NT2/D1 (cell line): Measurements from ENCODE around the gene UGT1A9.
A peak's percentile ranks its signal among the peaks of the same experiment; 100 is the strongest.
"Not testable (repeated sequence)": the region's sequence is repeated elsewhere in the genome, so short reads cannot be mapped to it uniquely, and the experiment has no call there.

Experiments
- DNase-seq: peaks from one replicate; pipeline ENCODE4 v3.0.0-alpha.2; 2011; ENCODE audit warnings: low read depth, low spot score
- H3K27me3 ChIP-seq: 2 replicates; pipeline ENCODE4 v1.6.0; 2011; ENCODE audit warnings: mild to moderate bottlenecking; ENCODE audit not compliant: insufficient read length, insufficient read depth
- H3K36me3 ChIP-seq: 2 replicates; pipeline ENCODE4 v1.6.1; 2011; ENCODE audit warnings: mild to moderate bottlenecking, low read length, mixed read lengths; ENCODE audit not compliant: insufficient read depth, insufficient read length
- H3K4me1 ChIP-seq: 2 replicates; pipeline ENCODE4 v1.5.1; 2011; ENCODE audit not compliant: insufficient read depth, insufficient read length
- H3K4me3 ChIP-seq: 2 replicates; pipeline ENCODE4 v1.5.1; 2011; ENCODE audit warnings: low read depth; ENCODE audit not compliant: insufficient read length
- H3K9ac ChIP-seq: 2 replicates; pipeline ENCODE4 v1.6.0; 2011; ENCODE audit warnings: low read depth; ENCODE audit not compliant: insufficient read length
- H3K9me3 ChIP-seq: 2 replicates; pipeline ENCODE4 v1.5.1; 2011; ENCODE audit warnings: mild to moderate bottlenecking, low read length; ENCODE audit not compliant: insufficient read depth
- SUZ12 ChIP-seq: IDR thresholded peaks from 2 replicates; pipeline ENCODE4 v1.6.1; 2011; ENCODE audit not compliant: insufficient read length, insufficient read depth; ENCODE audit errors: extremely low read depth
- YY1 ChIP-seq: IDR thresholded peaks from 2 replicates; pipeline ENCODE4 v1.6.1; 2011; ENCODE audit not compliant: insufficient read length, insufficient read depth
- ZNF274 ChIP-seq: IDR thresholded peaks from 2 replicates; pipeline ENCODE4 v1.6.1; 2011; ENCODE audit warnings: mild to moderate bottlenecking, low read depth, low read length

The UGT1A9 gene

DNA sequence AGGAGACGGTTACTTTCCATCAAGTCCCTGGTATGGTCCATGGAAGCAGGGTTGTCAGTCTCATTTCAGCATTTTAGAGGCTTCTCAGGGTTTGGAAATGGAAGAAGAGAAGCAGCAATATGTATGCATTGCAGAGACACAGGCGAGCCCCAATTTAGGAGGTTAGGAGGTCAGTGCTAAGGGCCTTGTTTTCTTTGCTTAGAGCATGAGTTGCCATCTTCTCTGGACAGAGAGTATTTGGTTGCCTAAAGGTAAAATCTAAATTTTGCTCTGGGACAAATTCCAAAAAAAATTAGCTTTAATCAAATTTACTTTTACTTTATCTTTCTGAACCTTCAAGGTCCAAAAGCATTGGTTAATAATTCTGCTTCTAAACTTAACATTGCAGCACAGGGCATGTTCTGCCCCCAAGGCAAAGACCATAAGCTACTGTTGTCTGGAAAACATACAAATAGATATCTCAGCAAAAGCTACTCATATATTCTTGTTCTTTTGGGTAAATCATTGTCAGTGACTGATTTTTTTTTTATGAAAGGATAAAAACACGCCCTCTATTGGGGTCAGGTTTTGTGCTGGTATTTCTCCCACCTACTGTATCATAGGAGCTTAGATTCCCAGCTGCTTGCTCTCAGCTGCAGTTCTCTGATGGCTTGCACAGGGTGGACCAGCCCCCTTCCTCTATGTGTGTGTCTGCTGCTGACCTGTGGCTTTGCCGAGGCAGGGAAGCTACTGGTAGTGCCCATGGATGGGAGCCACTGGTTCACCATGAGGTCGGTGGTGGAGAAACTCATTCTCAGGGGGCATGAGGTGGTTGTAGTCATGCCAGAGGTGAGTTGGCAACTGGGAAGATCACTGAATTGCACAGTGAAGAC, at the start of gene UGT1A9:
TSS of gene UGT1A9 (plus strand) at position 609 of the 872 bp plus-strand sequence. CDS start at position 646, 37 bp downstream.
- no peak for DNase-seq
- H3K36me3 ChIP-seq = no peaks in the 10 kb centered on the region

DNA sequence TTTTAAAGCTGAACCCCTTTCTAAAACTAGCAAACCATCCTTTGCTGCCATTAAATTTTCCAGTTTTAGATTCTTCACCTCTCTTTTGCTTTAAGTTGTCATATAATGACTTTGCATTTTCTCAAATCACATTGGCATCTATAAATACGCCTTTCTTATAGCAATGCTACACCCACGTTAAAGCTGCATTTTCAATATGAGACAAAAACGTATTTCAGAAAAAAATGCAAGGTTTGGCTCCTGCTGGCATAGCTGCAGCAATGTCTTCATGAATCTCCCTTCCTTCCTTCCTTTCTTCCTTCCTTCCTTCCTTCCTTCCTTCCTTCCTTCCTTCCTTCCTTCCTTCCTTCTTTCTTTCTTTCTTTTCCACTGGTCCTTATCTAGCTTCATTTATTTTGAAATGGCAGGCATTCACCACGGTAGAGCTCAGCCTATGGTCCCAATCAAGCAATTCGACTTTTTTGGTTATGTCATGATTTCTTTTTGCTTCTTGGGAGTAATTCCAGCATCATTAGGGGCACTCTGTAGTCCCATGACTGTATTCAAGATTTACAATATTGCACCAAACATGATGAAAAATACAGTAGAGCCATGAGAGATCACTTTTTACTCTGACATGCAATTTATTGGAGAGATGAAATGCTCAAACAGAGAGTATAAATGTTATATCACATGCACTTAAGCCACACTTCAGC, 44.2 kb upstream of the UGT1A9 start:
- no peaks in the 10 kb centered on the region for H3K36me3 ChIP-seq
- H3K9ac ChIP-seq = no peak overlapping the region
- no peak for DNase-seq
- H3K4me3 ChIP-seq = no peak overlapping the region
- TF ChIP-seq SUZ12 (no peak), ZNF274 (no peak), YY1 (no peak)
- H3K27me3 ChIP-seq = no peaks in the 10 kb centered on the region
- H3K9me3 ChIP-seq = peaks cover 14% of the 10 kb centered on the region; the same call in 1 of the 2 replicates
- no peaks in the 10 kb centered on the region for H3K4me1 ChIP-seq

More for the DNA sequence above, at the start of gene UGT1A9:
- no peak within 1 kb of the TSS for H3K4me3 ChIP-seq
- no peak for TF ChIP-seq YY1
- no peak for TF ChIP-seq ZNF274
- H3K4me1 ChIP-seq = no peaks in the 10 kb centered on the region
- H3K9me3 ChIP-seq = no peaks in the 10 kb centered on the region
- no peaks in the 10 kb centered on the region for H3K27me3 ChIP-seq
- no peak within 1 kb of the TSS for H3K9ac ChIP-seq

DNA sequence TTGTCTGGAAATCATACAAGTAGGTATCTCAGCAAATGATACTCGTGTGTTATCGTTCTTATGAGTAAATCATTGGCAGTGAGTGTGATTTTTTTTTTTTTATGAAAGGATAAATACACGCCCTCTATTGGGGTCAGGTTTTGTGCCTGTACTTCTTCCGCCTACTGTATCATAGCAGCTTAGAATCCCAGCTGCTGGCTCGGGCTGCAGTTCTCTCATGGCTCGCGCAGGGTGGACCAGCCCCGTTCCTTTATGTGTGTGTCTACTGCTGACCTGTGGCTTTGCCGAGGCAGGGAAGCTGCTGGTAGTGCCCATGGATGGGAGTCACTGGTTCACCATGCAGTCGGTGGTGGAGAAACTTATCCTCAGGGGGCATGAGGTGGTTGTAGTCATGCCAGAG, 35.4 kb upstream of the UGT1A9 start, which contains the start of gene UGT1A10:
TSS of gene UGT1A10 (plus strand) at position 143 of the 400 bp plus-strand sequence. CDS start at position 218, 75 bp downstream.
- H3K4me1 ChIP-seq, DNase-seq, H3K36me3 ChIP-seq, H3K9me3 ChIP-seq, H3K27me3 ChIP-seq, H3K9ac ChIP-seq, H3K4me3 ChIP-seq: not testable (repeated sequence)

DNA sequence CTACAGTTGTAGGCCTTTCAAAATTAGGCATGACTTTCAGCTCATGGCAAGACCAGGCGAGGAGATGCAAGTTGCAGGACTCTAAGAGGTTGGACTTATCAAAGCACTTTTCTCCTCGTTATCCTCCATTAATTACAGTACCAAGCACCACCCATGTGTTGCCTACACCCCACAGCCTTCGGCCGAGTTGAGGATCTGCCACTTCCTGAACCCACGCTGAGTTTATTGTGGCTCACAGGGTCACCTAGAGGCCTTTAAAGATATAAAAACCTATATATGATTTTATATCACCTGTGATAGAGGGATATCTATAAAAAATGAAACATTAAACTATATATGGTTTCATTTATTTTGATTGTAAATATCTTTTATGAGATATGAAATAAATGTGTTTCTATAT, 32.9 kb upstream of the UGT1A9 start:
- Histone ChIP-seq H3K27me3 (no peaks in the 10 kb centered on the region), H3K9ac (no peak overlapping the region), H3K4me1 (no peaks in the 10 kb centered on the region), H3K4me3 (no peak overlapping the region), H3K36me3 (no peaks in the 10 kb centered on the region), H3K9me3 (no peaks in the 10 kb centered on the region)
- TF ChIP-seq YY1 (no peak), ZNF274 (no peak), SUZ12 (no peak)
- DNase-seq = no peak

DNA sequence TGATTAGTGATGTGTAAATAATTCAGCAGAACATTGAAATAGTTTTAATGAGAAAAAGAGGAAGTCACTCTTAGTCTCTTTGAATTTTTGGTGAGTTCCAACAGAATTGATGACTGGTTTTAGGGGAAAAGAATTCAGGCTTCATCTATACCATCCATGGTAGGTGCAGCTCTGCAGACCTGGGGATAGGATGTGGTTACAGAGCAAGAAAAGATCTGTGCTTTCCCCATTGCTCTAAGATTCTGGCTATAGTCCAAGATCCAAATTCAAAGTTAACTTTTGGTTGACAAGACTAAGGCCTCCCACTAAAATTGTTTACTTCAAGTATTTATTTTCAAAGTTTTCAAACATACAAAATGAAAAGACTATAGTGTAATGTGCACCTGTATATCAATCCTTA, 31.8 kb upstream of the UGT1A9 start:
- Histone ChIP-seq H3K4me1 (no peaks in the 10 kb centered on the region), H3K36me3 (no peaks in the 10 kb centered on the region), H3K9me3 (peaks cover 5% of the 10 kb centered on the region), H3K4me3 (no peak overlapping the region), H3K9ac (no peak overlapping the region), H3K27me3 (no peaks in the 10 kb centered on the region)
- DNase-seq = no peak
- TF ChIP-seq ZNF274 = no peak
- TF ChIP-seq SUZ12 = no peak
- no peak for TF ChIP-seq YY1

DNA sequence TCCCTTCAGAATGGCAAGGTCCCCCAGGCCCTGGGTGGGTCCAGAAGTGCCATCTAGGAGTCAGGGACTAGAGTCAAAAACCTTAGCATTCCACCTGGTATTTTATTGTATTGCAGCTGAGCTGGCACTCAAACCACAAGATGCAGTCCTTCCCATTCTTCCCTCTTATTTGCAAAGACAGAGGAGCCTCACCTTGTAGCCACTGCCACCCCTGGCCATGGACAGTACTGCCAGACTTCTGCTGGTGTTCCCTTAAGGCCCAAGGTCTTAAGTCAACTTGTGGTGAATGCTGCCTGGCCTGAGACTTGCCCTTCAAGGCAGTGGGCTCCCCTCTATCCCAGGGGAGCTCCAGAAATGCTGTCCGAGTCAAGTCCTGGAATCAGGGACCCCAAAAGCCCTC, 28.6 kb upstream of the UGT1A9 start:
- Histone ChIP-seq H3K27me3 (no peaks in the 10 kb centered on the region), H3K4me1 (no peaks in the 10 kb centered on the region), H3K9ac (no peak overlapping the region), H3K9me3 (peaks cover 29% of the 10 kb centered on the region), H3K4me3 (no peak overlapping the region), H3K36me3 (no peaks in the 10 kb centered on the region)
- TF ChIP-seq YY1 (no peak), SUZ12 (no peak), ZNF274 (no peak)
- DNase-seq = peak; percentile 25

DNA sequence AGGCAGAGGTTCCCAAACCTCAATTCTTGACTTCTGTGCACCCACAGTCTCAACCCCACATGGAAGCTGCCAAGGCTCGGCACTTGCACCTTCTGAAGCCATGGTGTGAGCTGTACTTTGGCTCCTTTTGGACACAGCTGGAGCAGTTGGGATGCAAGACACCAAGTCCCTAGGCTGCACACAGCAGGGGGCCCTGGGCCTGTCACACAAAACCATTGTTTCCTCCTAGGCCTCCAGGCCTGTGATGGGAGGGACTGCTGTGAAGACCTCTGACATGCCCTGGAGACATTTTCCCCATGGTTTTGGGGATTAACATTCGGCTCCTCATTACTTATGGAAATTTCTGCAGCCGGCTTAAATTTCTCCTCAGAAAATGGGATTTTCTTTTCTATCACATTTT, 25.7 kb upstream of the UGT1A9 start:
- H3K27me3 ChIP-seq, H3K4me1 ChIP-seq, H3K36me3 ChIP-seq, H3K4me3 ChIP-seq, DNase-seq, H3K9ac ChIP-seq: not testable (repeated sequence)
- peaks cover 29% of the 10 kb centered on the region for H3K9me3 ChIP-seq
